NOMO-1 treated with DMSO at 0.1 percent for 48 hours (cell line): ENCODE results near the gene SLC17A9.
A peak's percentile ranks its signal among the peaks of the same experiment; 100 is the strongest.

ENCODE experiments used
- DNase-seq: peaks from one replicate; lab custom pipeline; 2025; ENCODE audit not compliant: unreplicated experiment; lab: John Stamatoyannopoulos, UW

Gene SLC17A9

DNA sequence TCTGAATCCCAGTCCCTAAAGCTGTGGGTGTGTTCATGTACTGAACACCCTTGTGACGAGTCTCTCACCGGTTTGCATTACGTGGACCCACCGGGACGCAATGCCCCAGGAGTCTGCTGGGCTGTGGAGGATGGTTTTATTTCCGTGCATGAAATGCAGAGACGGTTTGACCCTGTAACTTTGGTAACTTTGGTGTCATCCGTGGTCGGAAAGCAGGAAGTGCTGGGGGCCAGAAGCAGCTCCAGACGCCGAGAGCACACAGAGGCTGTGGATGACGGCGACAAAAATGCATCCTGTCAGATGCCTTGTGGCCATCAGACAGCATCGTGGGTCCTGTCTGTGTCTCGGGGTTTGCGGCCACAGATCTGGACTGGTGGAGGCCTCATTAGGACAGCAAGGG is 47.1 kb downstream of the SLC17A9 start:
- peak; percentile 12 for DNase-seq

- DNase-seq: no peak
Measured at GRCh38 chr20:63000036-63000435, 47.5 kb downstream of the SLC17A9 start.

- DNase-seq: no peak
Measured at GRCh38 chr20:63000958-63001357, 48.4 kb downstream of the SLC17A9 start.

DNA sequence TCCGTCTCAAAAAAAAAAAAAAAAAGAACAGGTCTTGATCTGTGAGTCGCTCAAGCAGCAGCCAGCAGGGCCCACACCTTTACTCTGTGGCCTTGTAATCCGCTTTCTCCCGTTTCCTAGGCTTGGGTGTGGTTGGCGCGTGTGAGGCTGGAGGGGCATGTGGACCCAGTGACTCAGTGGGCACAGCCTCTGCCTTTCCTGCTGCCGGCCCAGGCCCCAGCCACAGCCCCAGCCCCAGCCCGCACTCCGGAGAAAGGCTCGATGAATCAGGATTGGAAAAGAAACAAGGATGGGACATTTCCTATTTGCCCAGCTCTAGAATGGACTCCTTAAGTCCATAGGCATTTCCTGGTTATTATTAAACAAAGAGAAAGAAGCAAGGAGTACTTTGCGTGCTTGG is 50.0 kb downstream of the SLC17A9 start:
- DNase-seq: no peak

DNA sequence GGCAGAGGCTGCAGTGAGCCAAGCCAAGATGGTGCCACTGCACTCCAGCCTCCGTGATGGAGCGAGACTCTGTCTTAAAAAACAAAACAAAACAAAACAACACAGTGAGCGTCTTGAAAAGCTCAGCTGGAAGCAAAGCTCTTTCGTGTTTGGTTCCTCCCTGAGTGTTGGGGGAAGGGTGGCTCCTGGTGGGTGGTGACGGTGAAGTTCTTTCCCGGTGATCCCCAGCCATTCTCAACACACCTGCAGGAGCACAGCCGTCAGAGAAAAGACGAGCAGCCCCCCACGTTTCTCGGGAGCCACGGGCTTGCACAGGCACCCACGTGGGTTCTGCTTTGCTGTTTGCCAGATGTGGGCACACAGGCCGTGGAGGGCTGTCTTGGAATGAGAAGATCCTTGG is 51.0 kb downstream of the SLC17A9 start:
- no peak for DNase-seq

- no peak for DNase-seq
Measured at GRCh38 chr20:63004607-63005364, 52.3 kb downstream of the SLC17A9 start.

- DNase-seq: no peak
Measured at GRCh38 chr20:63005365-63005861, 52.9 kb downstream of the SLC17A9 start.

- no peak for DNase-seq
Measured at GRCh38 chr20:63005862-63006539, 53.5 kb downstream of the SLC17A9 start.

- no peak for DNase-seq
Measured at GRCh38 chr20:63006540-63007359, 54.2 kb downstream of the SLC17A9 start, which contains the start of gene BHLHE23. Gene BHLHE23, minus strand, starts transcription at chr20:63006964. Its CDS starts 190 bp downstream, at chr20:63006774.

- no peak for DNase-seq
Measured at GRCh38 chr20:63007360-63007645, 54.8 kb downstream of the SLC17A9 start.

DNA sequence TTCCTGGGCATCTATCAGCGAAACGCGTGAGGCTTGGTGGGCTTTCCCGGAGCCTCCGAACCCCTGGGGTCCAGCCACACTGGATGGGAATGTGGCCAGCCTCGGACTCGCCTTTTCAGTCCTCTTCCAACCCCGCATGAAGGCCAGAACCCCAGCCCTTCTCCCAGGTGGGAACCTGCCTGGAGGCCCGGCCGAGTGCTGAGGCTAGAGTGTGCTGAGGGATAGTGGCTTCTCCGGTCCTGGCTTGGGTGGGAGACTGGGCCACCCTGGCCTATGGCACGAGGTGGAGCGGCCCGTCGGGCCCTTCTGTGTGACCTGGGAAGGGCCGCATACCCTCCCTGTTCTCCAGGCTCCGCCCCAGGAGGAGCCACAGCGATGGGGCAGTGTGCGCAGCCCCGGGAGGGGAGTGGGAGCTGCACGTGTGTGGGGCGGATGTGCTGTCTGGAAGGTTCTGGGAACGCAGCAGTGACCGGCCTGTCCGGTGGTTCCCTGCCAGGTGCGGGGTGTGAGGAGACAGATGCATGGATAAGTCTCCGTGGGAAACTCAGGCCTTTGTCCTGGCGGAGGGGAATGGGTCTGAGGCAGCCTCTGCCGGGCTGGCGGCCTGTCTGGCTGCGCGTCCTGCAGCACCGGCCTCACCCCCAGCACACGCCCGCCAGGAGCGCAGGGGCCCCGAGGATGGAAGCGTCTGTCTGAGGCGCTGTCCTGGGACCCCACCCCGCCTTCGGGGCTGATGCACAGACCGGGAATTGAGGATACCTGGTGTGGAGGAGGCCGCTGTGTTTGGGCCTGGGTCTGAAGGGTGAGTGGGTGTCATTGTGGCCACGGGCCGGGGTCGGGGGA is 55.4 kb downstream of the SLC17A9 start:
- DNase-seq: no peak

- DNase-seq: no peak
Measured at GRCh38 chr20:63008541-63009044, 56.1 kb downstream of the SLC17A9 start.

GRCh38 chr20:63009045-63009961 is 56.8 kb downstream of the SLC17A9 start:
- DNase-seq: peak; percentile 51

- DNase-seq: no peak
Measured at GRCh38 chr20:63009988-63010769, 57.7 kb downstream of the SLC17A9 start.

DNA sequence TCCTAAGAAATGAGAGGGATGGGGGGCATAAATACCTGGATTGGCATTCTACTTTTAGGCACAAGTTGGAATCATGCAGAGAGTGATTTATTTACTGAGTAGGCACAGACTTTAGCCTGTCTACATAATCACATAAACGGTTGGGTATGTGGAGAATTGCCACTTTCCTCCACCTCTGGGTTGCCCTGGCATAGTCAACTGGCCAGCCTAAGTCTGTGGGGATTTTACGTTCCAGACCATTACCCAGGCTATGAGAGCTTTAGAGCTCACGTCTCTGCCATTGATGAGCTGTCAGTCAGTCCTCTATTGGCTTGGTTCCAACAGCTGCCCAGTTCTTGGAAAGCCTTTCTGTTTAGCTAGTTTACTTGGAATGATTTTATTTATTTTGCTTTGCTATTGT is 59.3 kb downstream of the SLC17A9 start:
- no peak for DNase-seq

DNA sequence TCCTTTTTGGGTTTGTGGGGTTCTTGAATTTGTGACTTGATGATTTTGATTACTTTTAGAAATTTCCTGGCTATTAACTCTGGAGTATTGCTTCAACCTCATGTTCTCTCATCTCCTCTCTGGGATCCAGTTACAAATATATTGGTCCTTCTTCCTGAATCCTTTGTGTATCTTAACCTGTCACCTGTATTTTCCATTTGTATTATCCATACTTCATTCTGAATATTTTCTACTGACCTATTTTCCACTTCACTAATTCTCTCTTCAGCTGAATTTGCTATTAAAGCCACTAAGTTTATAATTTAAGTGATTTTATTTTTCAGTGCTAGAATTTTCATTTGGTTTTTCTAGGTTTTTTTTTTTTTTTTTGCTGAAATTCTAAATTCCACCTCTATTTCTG is 60.7 kb downstream of the SLC17A9 start:
- no peak for DNase-seq

- no peak for DNase-seq
Measured at GRCh38 chr20:63014287-63014686, 61.8 kb downstream of the SLC17A9 start.

- DNase-seq: no peak
Measured at GRCh38 chr20:63014710-63015109, 62.2 kb downstream of the SLC17A9 start.

GRCh38 chr20:63015147-63015661 is 62.7 kb downstream of the SLC17A9 start:
- DNase-seq: no peak
